B cell (primary cell): Measurements from ENCODE around the gene PTGIR. TPM values are rescaled to one million over a fixed set of nuclear protein-coding genes. Genes with fewer than 3 reads are reported as not detected.

ENCODE experiments used
- ATAC-seq: fragments of 200-7000 bp; cut with Tn5 transposase; one replicate; pipeline ENCODE4 v1.10.0; 2021; ENCODE audit warnings: low read depth, mild to moderate bottlenecking, moderate number of reproducible peaks, moderate library complexity
- CTCF ChIA-PET: fragments of 350-600 bp; sonication (Branson Sonifier 250); formaldehyde crosslinking; loops from one replicate; lab custom pipeline; 2021; ENCODE audit warnings: antibody characterized with exemption, inconsistent platforms; lab: Charles Lee
- POLR2A ChIA-PET: fragments of 350-600 bp; sonication (Branson Sonifier 250); formaldehyde crosslinking; loops from one replicate; lab custom pipeline; 2021; ENCODE audit warnings: antibody characterized with exemption; lab: Charles Lee
- DNase-seq: peaks from one replicate; pipeline ENCODE4 v3.0.0; 2013
- H2AFZ ChIP-seq: 2 replicates; pipeline ENCODE4 v1.6.1; 2012; ENCODE audit warnings: mild to moderate bottlenecking, low read depth, low read length; ENCODE audit not compliant: insufficient read depth, poor library complexity, severe bottlenecking
- H3K27ac ChIP-seq, 2 donors: 1 replicate in 1 of 2; 2 replicates in 1 of 2; pipeline ENCODE4 v1.5.1; 2012 to 2013; ENCODE audit warnings: low read length in 2 of 2, mild to moderate bottlenecking in 2 of 2, moderate library complexity in 1 of 2
- H3K27me3 ChIP-seq, 4 experiments: fragments of 200-600 bp in 1 of 4; sonication (generic) in 1 of 4; replicated peaks in 1 of 4; 1 replicate in 2 of 4; 2 replicates in 2 of 4; pipeline versions ENCODE4 v1.6.1 to v1.7.0; 2013 to 2016; ENCODE audit warnings: low read length in 3 of 4, mild to moderate bottlenecking in 2 of 4, mixed read lengths in 1 of 4, moderate library complexity in 1 of 4; ENCODE audit not compliant: insufficient read depth in 4 of 4, control insufficient read depth in 3 of 4; ENCODE audit errors: control extremely low read depth in 1 of 4
- H3K36me3 ChIP-seq, 2 experiments: replicated peaks in 1 of 2; 1 replicate in 1 of 2; 2 replicates in 1 of 2; pipeline versions ENCODE4 v1.6.1 to v1.7.1; 2013; ENCODE audit warnings: low read length in 1 of 2; ENCODE audit not compliant: insufficient read depth in 2 of 2, control insufficient read depth in 1 of 2; ENCODE audit errors: control extremely low read depth in 1 of 2, extremely low read depth in 1 of 2
- H3K4me1 ChIP-seq, 2 donors: fragments of 200-600 bp in 1 of 2; sonication (generic) in 1 of 2; 1 replicate in 1 of 2; 2 replicates in 1 of 2; pipeline versions ENCODE4 v1.5.1 to v1.6.1; 2013 to 2017; ENCODE audit warnings: low read length in 2 of 2; ENCODE audit not compliant: control insufficient read depth in 2 of 2, insufficient read depth in 2 of 2
- H3K4me2 ChIP-seq: replicated peaks from 2 replicates; pipeline ENCODE3; 2012; ENCODE audit warnings: mild to moderate bottlenecking, low read depth, low read length; ENCODE audit not compliant: poor library complexity, severe bottlenecking
- H3K4me3 ChIP-seq, 5 experiments: fragments of 200-600 bp in 1 of 5; sonication (generic) in 1 of 5; 1 replicate in 3 of 5; 2 replicates in 2 of 5; pipeline versions ENCODE4 v1.5.1 to v1.7.0; 2011 to 2016; ENCODE audit warnings: low read length in 4 of 5, mild to moderate bottlenecking in 4 of 5, low read depth in 2 of 5, control low read depth in 1 of 5, moderate library complexity in 1 of 5; ENCODE audit not compliant: insufficient read depth in 1 of 5; ENCODE audit errors: control extremely low read depth in 1 of 5, extremely low read depth in 1 of 5
- H3K79me2 ChIP-seq: fragments of 200-600 bp; sonication (generic); one replicate; pipeline ENCODE4 v1.6.0; 2016; ENCODE audit warnings: low read length; ENCODE audit not compliant: control insufficient read depth, insufficient read depth
- H3K9ac ChIP-seq: fragments of 200-600 bp; sonication (generic); 2 replicates; pipeline ENCODE4 v1.6.1; 2017; ENCODE audit warnings: mild to moderate bottlenecking, low read length, moderate library complexity
- H3K9me3 ChIP-seq, 3 donors: one replicate each; pipeline versions ENCODE4 v1.6.1 to v1.7.1; 2013; ENCODE audit warnings: low read length in 2 of 3; ENCODE audit not compliant: control insufficient read depth in 2 of 3, insufficient read depth in 1 of 3; ENCODE audit errors: control extremely low read depth in 1 of 3
- H4K20me1 ChIP-seq: 2 replicates; pipeline ENCODE4 v1.6.0; 2012; ENCODE audit warnings: mild to moderate bottlenecking, low read length; ENCODE audit not compliant: insufficient read depth, control insufficient read depth, poor library complexity, severe bottlenecking
- H3K27ac Mint-ChIP-seq: one replicate; pipeline ENCODE4 v1.8.0; 2021; ENCODE audit warnings: mixed read lengths
- H3K27me3 Mint-ChIP-seq: one replicate; pipeline ENCODE4 v1.8.0; 2021; ENCODE audit warnings: mixed read lengths
- H3K4me1 Mint-ChIP-seq: one replicate; pipeline ENCODE4 v1.8.0; 2021; ENCODE audit warnings: mixed read lengths
- H3K4me3 Mint-ChIP-seq: one replicate; pipeline ENCODE4 v1.8.0; 2021; ENCODE audit warnings: mixed read lengths
- H3K9me3 Mint-ChIP-seq: one replicate; pipeline ENCODE4 v1.8.0; 2022; ENCODE audit warnings: mixed read lengths; ENCODE audit not compliant: insufficient read depth
- EZH2 ChIP-seq: IDR thresholded peaks from 2 replicates; pipeline ENCODE4 v1.6.1; 2012; ENCODE audit warnings: borderline replicate concordance, low read depth, mild to moderate bottlenecking, moderate library complexity, low read length; ENCODE audit not compliant: insufficient read depth, poor library complexity, severe bottlenecking
- WGBS: methylation state at CpG from one replicate; pipeline ENCODE4 v1.1.5; 2013; ENCODE audit warnings: missing lambda C conversion rate; ENCODE audit not compliant: insufficient coverage; 5-methylcytosine and 5-hydroxymethylcytosine counted together
- intact Hi-C: fragments of 100-400 bp; cut with micrococcal nuclease; formaldehyde crosslinking; loops from one replicate; pipeline ENCODE4 v1.10.0; 2022
- polyA plus RNA-seq: library from polyadenylated mRNA; depleted of rRNA; stranded (reverse); fragments of >200 nt; gene quantifications from 2 replicates; pipeline ENCODE4 v1.2.3, GENCODE V29; 2012
- total RNA-seq, 2 donors: library from RNA; stranded (reverse); fragments of 120-200 nt in 1 of 2; gene quantifications; 1 replicate in 1 of 2; 2 replicates in 1 of 2; pipeline versions ENCODE4 v1.2.3 to v1.2.4, GENCODE V29; 2013 to 2022
- TF ChIP-seq, protein P1 (sequence below): fragments of 200-600 bp; IDR thresholded peaks from one replicate; pipeline ENCODE4 v1.8.0; 2022; ENCODE audit warnings: antibody characterized with exemption, mild to moderate bottlenecking

The PTGIR gene
- total and polyA plus RNA-seq, 2 donors (not counting 1 experiment from before 2014, with no cell fraction given) = 1.9 to 2.1 TPM

DNA sequence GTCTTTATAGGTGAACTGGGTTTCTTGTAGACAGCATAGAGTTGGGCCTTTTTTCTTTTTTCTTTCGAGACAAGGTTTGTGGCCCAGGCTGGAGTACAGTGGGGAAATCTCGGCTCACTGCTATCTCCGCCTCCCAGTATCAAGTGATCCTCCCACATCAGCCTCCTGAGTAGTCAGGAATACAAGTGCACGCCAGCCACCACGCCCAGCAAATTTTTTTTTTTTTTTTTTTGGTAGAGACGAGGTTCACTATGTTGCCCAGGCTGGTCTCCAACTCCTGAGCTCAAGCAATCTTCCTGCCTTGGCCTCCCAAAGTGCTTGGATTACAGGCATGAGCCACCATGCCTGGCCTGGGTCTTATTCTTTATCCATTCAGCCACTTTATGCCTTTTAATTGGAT is 28.9 kb downstream of the PTGIR start:
- Mint-ChIP-seq H3K9me3 (peaks cover 8% of the 10 kb centered on the region), H3K4me3 (no peak overlapping the region), H3K27ac (no peak overlapping the region), H3K4me1 (peaks cover 11% of the 10 kb centered on the region), H3K27me3 (no peaks in the 10 kb centered on the region)
- Histone ChIP-seq H3K4me2 (no peak overlapping the region), H3K9me3 (peaks cover 1 to 13% (median 12%) of the 10 kb centered on the region in 3 donors), H3K4me3 (no peak overlapping the region), H3K27me3 (no peaks in the 10 kb centered on the region), H4K20me1 (no peaks in the 10 kb centered on the region), H3K9ac (no peak overlapping the region), H3K27ac (no peak overlapping the region), H2AFZ (no peak overlapping the region), H3K36me3 (no peaks in the 10 kb centered on the region), H3K4me1 (peaks cover 5 to 8% of the 10 kb centered on the region in 2 donors), H3K79me2 (no peaks in the 10 kb centered on the region)
- WGBS = 89% methylated on average over 5 of the region's 6 CpGs
- no peak for DNase-seq
- TF ChIP-seq, protein P1, sequence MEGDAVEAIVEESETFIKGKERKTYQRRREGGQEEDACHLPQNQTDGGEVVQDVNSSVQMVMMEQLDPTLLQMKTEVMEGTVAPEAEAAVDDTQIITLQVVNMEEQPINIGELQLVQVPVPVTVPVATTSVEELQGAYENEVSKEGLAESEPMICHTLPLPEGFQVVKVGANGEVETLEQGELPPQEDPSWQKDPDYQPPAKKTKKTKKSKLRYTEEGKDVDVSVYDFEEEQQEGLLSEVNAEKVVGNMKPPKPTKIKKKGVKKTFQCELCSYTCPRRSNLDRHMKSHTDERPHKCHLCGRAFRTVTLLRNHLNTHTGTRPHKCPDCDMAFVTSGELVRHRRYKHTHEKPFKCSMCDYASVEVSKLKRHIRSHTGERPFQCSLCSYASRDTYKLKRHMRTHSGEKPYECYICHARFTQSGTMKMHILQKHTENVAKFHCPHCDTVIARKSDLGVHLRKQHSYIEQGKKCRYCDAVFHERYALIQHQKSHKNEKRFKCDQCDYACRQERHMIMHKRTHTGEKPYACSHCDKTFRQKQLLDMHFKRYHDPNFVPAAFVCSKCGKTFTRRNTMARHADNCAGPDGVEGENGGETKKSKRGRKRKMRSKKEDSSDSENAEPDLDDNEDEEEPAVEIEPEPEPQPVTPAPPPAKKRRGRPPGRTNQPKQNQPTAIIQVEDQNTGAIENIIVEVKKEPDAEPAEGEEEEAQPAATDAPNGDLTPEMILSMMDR = no peak
- no peak for TF ChIP-seq EZH2
- intact Hi-C loops = no loop called here
- ATAC-seq = no peak
- CTCF ChIA-PET = interaction anchor here (0.6 kb wide), 1 partner anchor 91 kb away, joined by 3 read pairs; no protein-coding TSS in a partner anchor
- POLR2A ChIA-PET = interaction anchor here (0.6 kb wide), 1 partner anchor 16 kb away, joined by 4 read pairs; no protein-coding TSS in a partner anchor

DNA sequence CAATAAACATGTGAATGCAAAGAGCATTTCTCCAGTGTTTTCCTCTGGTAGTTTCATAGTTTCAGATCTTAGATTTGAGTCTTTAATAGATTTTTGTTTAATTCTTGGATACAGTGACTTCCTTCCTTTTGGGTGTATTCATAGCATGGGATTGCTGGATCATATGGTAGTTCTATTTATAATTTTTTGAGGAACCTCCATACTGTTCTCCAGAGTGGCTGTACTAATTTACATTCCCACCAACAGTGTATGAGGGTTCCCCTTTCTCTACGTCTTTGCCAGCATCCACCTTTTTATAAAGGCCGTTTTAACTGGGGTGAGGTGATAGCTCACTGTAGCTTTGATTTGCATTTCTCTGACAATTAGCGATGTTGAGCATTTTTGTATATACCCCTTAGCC is 33.0 kb downstream of the PTGIR start:
- Histone ChIP-seq H4K20me1 (no peaks in the 10 kb centered on the region), H3K4me2 (no peak overlapping the region), H2AFZ (no peak overlapping the region), H3K27ac (no peak overlapping the region), H3K4me1 (no peaks in the 10 kb centered on the region), H3K9ac (no peak overlapping the region), H3K9me3 (no peaks in the 10 kb centered on the region), H3K4me3 (no peak overlapping the region), H3K79me2 (no peaks in the 10 kb centered on the region), H3K36me3 (no peaks in the 10 kb centered on the region), H3K27me3 (no peaks in the 10 kb centered on the region)
- Mint-ChIP-seq H3K9me3 (no peaks in the 10 kb centered on the region), H3K27ac (no peak overlapping the region), H3K4me1 (no peaks in the 10 kb centered on the region), H3K27me3 (no peaks in the 10 kb centered on the region), H3K4me3 (no peak overlapping the region)
- ChIA-PET POLR2A (no interaction called here), CTCF (no interaction called here)
- TF ChIP-seq EZH2 = no peak
- TF ChIP-seq, protein P1 = no peak
- intact Hi-C loops = no loop called here
- DNase-seq (no peak), ATAC-seq (no peak)
- WGBS = no CpG with 5 or more reads among the region's 3 CpGs
